Neural cell (in vitro differentiated cells): ENCODE measurements around the gene SORD. TPM values are rescaled to one million over a fixed set of nuclear protein-coding genes. Genes with fewer than 3 reads are reported as not detected.

Source experiments
- H2AFZ ChIP-seq: fragments of 200-600, 300-800 bp; sonication (generic), shearing (Covaris generic); 2 replicates; pipeline ENCODE4 v1.6.0; 2014; ENCODE audit warnings: low read depth, mild to moderate bottlenecking, antibody characterized with exemption, low read length, moderate library complexity
- H3F3A ChIP-seq: fragments of 200-600 bp; shearing (Covaris generic); 2 replicates; pipeline ENCODE4 v1.6.1; 2016; ENCODE audit warnings: mild to moderate bottlenecking, moderate library complexity, mixed read lengths, antibody characterized with exemption, low read length; ENCODE audit not compliant: insufficient read depth, poor library complexity, severe bottlenecking
- H3K27ac ChIP-seq: fragments of 200-600, 300-800 bp; sonication (generic), shearing (Covaris generic); 2 replicates; pipeline ENCODE4 v1.5.1; 2014; ENCODE audit warnings: mild to moderate bottlenecking, low read length, moderate library complexity
- H3K27me3 ChIP-seq: fragments of 300-800, 200-600 bp; sonication (generic), shearing (Covaris generic); 2 replicates; pipeline ENCODE4 v1.6.0; 2014; ENCODE audit warnings: mild to moderate bottlenecking, low read depth, low read length, moderate library complexity; ENCODE audit not compliant: insufficient read depth
- H3K36me3 ChIP-seq: fragments of 300-800, 200-600 bp; sonication (generic), shearing (Covaris generic); 2 replicates; pipeline ENCODE4 v1.5.1; 2014; ENCODE audit warnings: mild to moderate bottlenecking, antibody characterized with exemption, low read length, moderate library complexity; ENCODE audit not compliant: insufficient read depth
- H3K4me2 ChIP-seq: fragments of 300-800, 200-600 bp; sonication (generic), shearing (Covaris generic); 2 replicates; pipeline ENCODE4 v1.6.0; 2014; ENCODE audit warnings: mild to moderate bottlenecking, low read length
- H3K4me3 ChIP-seq: fragments of 300-800, 200-600 bp; sonication (generic), shearing (Covaris generic); 2 replicates; pipeline ENCODE4 v1.5.1; 2014; ENCODE audit warnings: mild to moderate bottlenecking, low read length, moderate library complexity
- H3K79me2 ChIP-seq: fragments of 200-600 bp; shearing (Covaris generic); replicated peaks from 2 replicates; pipeline ENCODE4 v1.6.0; 2014; ENCODE audit warnings: mild to moderate bottlenecking, low read length, moderate library complexity; ENCODE audit not compliant: insufficient read depth
- H3K9ac ChIP-seq: fragments of 300-800, 200-600 bp; sonication (generic), shearing (Covaris generic); 2 replicates; pipeline ENCODE4 v1.6.1; 2016; ENCODE audit warnings: mild to moderate bottlenecking, low read length, mixed read lengths
- H3K9me2 ChIP-seq: fragments of 200-600 bp; shearing (Covaris generic); 2 replicates; pipeline ENCODE4 v1.6.1; 2016; ENCODE audit warnings: mild to moderate bottlenecking, low read length, mixed read lengths; ENCODE audit not compliant: insufficient read depth
- H3K9me3 ChIP-seq: fragments of 200-600, 300-800 bp; sonication (generic), shearing (Covaris generic); 2 replicates; pipeline ENCODE4 v1.6.1; 2016; ENCODE audit warnings: mild to moderate bottlenecking, mixed run types, low read length, moderate library complexity, mixed read lengths
- H4K20me1 ChIP-seq: fragments of 200-600 bp; shearing (Covaris generic); 2 replicates; pipeline ENCODE4 v1.6.1; 2016; ENCODE audit warnings: mild to moderate bottlenecking, mixed run types; ENCODE audit not compliant: insufficient read depth
- CTCF ChIP-seq: fragments of 450-650 bp; IDR thresholded peaks from 2 replicates; pipeline ENCODE4 v1.5.1; 2014; ENCODE audit warnings: antibody characterized with exemption, mild to moderate bottlenecking, moderate library complexity; ENCODE audit not compliant: poor library complexity, severe bottlenecking
- EP300 ChIP-seq: fragments of 450-650 bp; conservative IDR thresholded peaks from 2 replicates; pipeline ENCODE4 v1.6.1; 2014; ENCODE audit warnings: antibody characterized with exemption, mild to moderate bottlenecking, moderate library complexity; ENCODE audit not compliant: poor library complexity, severe bottlenecking
- EZH2 ChIP-seq: fragments of 200-600, 300-800 bp; shearing (Covaris generic), sonication (generic); IDR thresholded peaks from 2 replicates; pipeline ENCODE4 v1.6.1; 2014; ENCODE audit warnings: antibody characterized with exemption, low read length, borderline replicate concordance, mild to moderate bottlenecking; ENCODE audit not compliant: insufficient read depth, poor library complexity, severe bottlenecking
- MXI1 ChIP-seq: fragments of 450-650 bp; conservative IDR thresholded peaks from 2 replicates; pipeline ENCODE4 v1.6.1; 2014; ENCODE audit warnings: antibody characterized with exemption, mild to moderate bottlenecking; ENCODE audit not compliant: poor library complexity, severe bottlenecking
- POLR2AphosphoS5 ChIP-seq: IDR thresholded peaks from 2 replicates; pipeline ENCODE4 v1.6.1; 2012
- RAD21 ChIP-seq: fragments of 450-650 bp; conservative IDR thresholded peaks from 2 replicates; pipeline ENCODE4 v1.6.1; 2014; ENCODE audit warnings: antibody characterized with exemption, mild to moderate bottlenecking, moderate library complexity
- SMC3 ChIP-seq: fragments of 450-650 bp; conservative IDR thresholded peaks from 2 replicates; pipeline ENCODE4 v1.6.1; 2014; ENCODE audit warnings: antibody characterized with exemption, mild to moderate bottlenecking, moderate library complexity; ENCODE audit not compliant: poor library complexity
- TAF1 ChIP-seq: IDR thresholded peaks from 2 replicates; pipeline ENCODE4 v1.6.1; 2012; ENCODE audit warnings: low read depth
- polyA plus RNA-seq: library from polyadenylated mRNA; depleted of rRNA; stranded (reverse); fragments of >200 nt; gene quantifications from 2 replicates; pipeline ENCODE4 v1.2.3, GENCODE V29; 2014
- TF ChIP-seq, protein P1 (sequence below): IDR thresholded peaks from 2 replicates; pipeline ENCODE4 v1.6.1; 2012; ENCODE audit warnings: borderline replicate concordance

The SORD gene
- polyA plus RNA-seq, 1 donor from 2014 or later, result 17.7 TPM

- H3K36me3 ChIP-seq, result no peaks in the 10 kb centered on the region
- no peaks in the 10 kb centered on the region for H3K79me2 ChIP-seq
- peak within 1 kb of the TSS; percentile 60 for H3K4me3 ChIP-seq
- H3K4me2 ChIP-seq, result no peak within 1 kb of the TSS
- no peaks in the 10 kb centered on the region for H3F3A ChIP-seq
- H3K9ac ChIP-seq, result no peak within 1 kb of the TSS
- H3K27ac ChIP-seq, result no peak within 1 kb of the TSS
- no peaks in the 10 kb centered on the region for H4K20me1 ChIP-seq
- H3K27me3 ChIP-seq, result peaks cover 85% of the 10 kb centered on the region
- TF ChIP-seq EZH2 (peak; percentile 51), CTCF (no peak)
- H3K9me3 ChIP-seq, result no peaks in the 10 kb centered on the region
- H3K9me2 ChIP-seq, result no peaks in the 10 kb centered on the region
- H2AFZ ChIP-seq, result no peak within 1 kb of the TSS
Measured at GRCh38 chr15:45114076-45114750, 91.2 kb downstream of the SORD start, which contains the start of the genes DUOX2 and DUOXA2. TSS of gene DUOX2 (minus strand) at chr15:45114172. CDS start at chr15:45113411, 761 bp downstream. TSS of gene DUOXA2 (plus strand) at chr15:45114326. CDS start at chr15:45114606, 280 bp downstream.

- no peak overlapping the region for H3K27ac ChIP-seq
- H3K79me2 ChIP-seq, result no peaks in the 10 kb centered on the region
- no peak overlapping the region for H3K4me2 ChIP-seq
- no peaks in the 10 kb centered on the region for H3K9me2 ChIP-seq
- H3K9ac ChIP-seq, result no peak overlapping the region
- no peaks in the 10 kb centered on the region for H3K9me3 ChIP-seq
- H4K20me1 ChIP-seq, result no peaks in the 10 kb centered on the region
- H3K27me3 ChIP-seq, result peaks cover 80% of the 10 kb centered on the region
- H3K4me3 ChIP-seq, result peak overlapping the region; percentile 57
- no peaks in the 10 kb centered on the region for H3K36me3 ChIP-seq
- TF ChIP-seq RAD21 (no peak), SMC3 (no peak), TAF1 (no peak), CTCF (no peak), MXI1 (no peak), EP300 (no peak), POLR2AphosphoS5 (no peak), EZH2 (no peak)
- TF ChIP-seq, protein P1, sequence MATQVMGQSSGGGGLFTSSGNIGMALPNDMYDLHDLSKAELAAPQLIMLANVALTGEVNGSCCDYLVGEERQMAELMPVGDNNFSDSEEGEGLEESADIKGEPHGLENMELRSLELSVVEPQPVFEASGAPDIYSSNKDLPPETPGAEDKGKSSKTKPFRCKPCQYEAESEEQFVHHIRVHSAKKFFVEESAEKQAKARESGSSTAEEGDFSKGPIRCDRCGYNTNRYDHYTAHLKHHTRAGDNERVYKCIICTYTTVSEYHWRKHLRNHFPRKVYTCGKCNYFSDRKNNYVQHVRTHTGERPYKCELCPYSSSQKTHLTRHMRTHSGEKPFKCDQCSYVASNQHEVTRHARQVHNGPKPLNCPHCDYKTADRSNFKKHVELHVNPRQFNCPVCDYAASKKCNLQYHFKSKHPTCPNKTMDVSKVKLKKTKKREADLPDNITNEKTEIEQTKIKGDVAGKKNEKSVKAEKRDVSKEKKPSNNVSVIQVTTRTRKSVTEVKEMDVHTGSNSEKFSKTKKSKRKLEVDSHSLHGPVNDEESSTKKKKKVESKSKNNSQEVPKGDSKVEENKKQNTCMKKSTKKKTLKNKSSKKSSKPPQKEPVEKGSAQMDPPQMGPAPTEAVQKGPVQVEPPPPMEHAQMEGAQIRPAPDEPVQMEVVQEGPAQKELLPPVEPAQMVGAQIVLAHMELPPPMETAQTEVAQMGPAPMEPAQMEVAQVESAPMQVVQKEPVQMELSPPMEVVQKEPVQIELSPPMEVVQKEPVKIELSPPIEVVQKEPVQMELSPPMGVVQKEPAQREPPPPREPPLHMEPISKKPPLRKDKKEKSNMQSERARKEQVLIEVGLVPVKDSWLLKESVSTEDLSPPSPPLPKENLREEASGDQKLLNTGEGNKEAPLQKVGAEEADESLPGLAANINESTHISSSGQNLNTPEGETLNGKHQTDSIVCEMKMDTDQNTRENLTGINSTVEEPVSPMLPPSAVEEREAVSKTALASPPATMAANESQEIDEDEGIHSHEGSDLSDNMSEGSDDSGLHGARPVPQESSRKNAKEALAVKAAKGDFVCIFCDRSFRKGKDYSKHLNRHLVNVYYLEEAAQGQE, result no peak
- H2AFZ ChIP-seq, result no peak overlapping the region
- H3F3A ChIP-seq, result no peaks in the 10 kb centered on the region
Measured at GRCh38 chr15:45114751-45115085, 91.7 kb downstream of the SORD start.
